NCI-H187 (cell line): ENCODE results near the gene TNS2.

ENCODE experiments used
- DNase-seq, 2 experiments: peaks; one replicate each; lab custom pipeline; 2025; lab: John Stamatoyannopoulos, UW

TNS2 gene

GRCh38 chr12:53068811-53069585 is 19.1 kb downstream of the TNS2 start:
- DNase-seq, result no peak

DNA sequence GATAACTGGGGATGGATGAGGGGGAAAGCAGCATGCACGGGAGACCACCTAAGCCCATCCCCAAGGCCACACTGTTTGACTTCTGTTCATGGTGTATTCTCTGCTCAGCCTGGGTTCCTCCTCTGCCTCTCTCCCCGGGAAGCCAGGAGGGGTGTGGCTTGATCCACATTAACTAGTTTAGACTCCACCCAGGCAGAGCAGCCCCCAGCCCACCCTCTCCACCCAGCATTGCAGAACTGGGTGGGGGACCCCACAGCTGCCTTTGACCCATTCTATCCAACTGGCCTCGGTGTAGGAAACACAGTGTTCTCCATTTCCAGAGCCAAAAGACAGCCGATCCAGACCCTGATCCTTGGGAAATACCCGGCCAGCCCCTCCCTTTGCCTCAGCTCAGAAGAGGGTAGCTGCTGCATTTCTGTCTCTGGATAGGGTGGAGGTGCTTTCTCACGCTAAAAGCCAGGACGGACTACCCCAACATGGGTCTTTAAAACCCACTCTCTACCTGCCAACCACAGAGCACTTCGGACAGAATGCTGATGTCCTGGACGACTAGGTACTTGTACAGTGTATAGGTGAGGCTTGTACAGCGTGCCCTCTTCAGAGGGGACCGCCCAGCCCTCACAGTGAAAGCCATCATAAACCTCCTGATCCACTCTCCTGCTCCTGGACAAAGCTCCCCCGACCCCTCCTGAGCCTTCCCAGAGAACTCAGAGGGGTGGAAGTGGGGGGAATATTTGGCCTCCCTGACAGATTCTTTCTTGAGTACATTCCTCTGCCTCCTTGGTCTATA is 20.0 kb downstream of the TNS2 start:
- no peak for DNase-seq

DNA sequence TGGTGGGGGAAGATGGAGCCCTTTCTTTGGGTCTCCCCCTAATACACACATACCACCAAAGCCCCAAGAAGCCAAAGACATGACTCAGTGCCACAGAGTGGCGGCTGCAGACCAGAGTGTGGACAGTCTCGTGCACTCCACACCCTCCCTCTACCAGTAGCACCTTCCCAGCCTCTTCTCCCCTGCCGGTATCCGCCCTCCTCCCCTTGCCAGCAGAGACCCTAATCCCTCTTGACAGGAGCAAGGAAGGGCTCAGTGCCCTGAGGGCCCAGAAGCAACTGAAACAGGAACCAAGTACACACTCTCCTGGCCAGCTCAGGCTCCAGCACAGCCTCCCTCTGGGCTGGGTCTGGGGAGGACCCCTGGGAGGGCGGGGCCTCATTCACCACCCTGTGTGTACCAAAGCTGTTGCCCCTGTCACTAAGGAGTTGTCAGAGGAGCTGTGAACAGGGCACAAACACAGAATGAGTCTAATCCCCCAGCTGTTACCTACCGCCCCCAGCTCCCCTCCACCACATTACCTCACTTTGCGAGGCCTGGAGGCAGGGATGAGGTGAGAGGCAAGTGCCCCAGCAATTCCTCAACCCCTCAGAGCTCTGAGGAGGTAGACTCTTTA is 21.1 kb downstream of the TNS2 start:
- DNase-seq, result no peak

- no peak for DNase-seq
Observed at GRCh38 chr12:53071591-53072551, 22.0 kb downstream of the TNS2 start.

DNA sequence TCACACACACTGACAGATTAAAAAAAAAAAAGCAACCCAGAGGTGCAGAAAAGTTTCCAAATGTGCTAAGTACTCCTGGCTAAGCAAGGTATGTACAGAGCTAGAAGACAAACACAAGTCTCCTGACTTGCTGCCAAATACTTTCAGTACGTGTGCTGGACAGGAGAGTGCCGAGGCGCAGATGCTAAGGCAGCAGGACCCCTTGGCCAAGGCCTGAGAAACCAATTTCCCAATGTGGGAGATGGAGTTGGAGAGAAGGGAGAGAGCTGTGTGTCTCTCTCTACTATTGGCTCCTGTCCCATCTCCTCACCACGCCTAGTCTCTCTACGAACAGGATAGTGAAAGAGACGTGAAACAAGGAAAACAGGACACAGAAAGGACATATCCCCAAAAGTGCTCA is 24.0 kb downstream of the TNS2 start:
- DNase-seq, result no peak

- DNase-seq, result no peak
Observed at GRCh38 chr12:53074283-53074998, 24.6 kb downstream of the TNS2 start.

DNA sequence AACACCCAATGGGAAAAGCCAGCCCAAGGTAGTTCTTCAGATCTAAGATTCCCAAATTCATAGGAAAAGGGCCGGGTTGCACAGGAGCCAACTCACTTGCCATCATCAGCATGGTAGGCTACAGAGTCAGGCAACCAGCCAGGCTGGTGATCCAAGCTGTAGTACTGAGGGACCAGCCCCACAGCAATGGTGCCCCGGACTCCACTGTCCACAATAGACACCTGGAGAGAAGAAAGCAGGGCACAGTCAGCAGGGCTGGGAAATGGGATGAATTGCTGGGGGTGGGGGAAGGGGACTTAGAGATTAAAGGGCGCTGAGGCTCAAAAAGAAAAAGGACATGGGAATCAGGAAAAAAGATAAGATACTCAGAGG is 25.1 kb downstream of the TNS2 start:
- DNase-seq, result no peak

DNA sequence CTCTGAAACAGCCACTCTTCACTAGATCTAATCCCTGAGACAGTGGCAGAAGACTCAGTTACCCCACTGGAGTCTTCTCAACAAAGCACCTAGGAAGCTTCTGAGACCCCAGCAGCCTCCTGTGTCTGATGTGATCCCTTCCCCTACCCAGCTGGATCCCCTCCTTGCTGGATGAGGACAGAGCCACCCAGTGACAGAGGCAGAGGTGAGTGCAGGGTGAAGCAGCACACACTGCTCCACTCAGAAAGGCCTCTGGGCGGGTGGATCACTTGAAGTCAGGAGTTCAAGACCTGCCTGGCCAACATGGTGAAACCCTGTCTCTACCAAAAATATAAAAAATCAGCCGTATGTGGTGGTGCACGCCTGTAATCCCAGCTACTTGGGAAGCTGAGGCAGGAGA is 26.6 kb downstream of the TNS2 start:
- no peak for DNase-seq

DNA sequence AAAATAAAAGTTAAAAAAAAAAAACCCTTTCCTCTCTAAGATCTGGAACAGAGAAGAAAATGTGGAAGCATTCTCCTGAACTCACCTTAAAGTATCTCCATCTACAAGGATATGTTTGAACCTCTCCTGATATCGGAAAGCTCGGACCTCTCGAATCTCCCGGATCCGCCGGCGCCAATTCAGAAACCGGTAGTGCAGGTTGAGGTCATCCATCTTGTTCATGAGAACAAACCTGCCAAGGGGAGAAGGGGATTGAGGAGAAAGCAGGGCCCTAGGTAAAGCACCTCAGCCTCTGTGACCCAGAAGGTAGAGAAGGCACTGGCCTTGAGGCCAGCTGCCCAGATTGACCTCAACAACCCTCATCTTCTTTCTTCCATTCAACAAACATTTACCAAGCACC is 27.2 kb downstream of the TNS2 start:
- DNase-seq, result no peak

- DNase-seq, result peak in 1 of 2 experiments; percentile 43
Observed at GRCh38 chr12:53078425-53079225, 28.8 kb downstream of the TNS2 start.

DNA sequence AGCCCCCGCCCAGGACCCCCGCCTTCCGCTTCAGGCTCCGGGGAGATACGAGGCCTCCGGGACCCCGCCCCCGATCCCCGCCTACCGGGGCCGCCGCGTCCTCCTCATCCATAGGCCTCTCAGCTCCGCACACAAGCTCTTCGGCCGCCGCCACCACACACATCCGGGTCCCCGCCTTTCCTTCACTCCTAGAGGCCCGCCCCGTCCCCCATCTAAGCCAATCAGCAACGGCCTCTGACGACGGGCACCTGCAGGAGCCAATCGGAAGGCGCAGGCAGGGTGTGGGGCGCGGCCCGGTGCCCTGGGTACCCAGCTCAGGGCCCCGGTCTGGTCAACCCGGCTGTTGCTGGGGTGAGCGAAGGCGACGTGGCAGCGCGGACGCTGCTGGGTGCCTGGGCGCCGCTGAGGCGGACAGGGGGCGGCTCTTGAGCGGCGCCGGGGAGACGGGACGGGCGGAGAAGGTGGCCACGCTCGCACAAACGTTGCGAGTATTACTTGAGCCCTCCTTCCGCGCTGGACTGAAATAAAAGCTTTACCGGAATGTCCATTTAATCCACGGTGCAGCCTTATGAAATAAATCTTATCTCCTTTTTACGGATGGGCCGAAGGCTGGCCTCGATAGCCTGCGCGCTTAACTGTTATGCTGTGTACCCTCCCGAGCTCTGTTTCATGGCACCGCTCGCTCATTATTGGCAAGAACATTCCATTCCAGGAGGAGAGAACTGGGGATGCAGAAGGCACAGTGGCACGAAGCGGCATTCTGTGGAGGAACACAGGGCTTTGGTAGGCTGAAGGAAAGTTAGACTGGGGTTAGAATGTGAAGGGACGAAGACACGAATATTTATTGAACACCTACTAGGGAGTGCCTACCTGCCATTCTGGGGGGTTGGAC is 29.6 kb downstream of the TNS2 start, which contains the start of gene SPRYD3:
SPRYD3 (minus strand) TSS at position 165 of the 892 bp plus-strand sequence; CDS start at position 108, 57 bp downstream.
- DNase-seq, result peak; percentile 91 to 98

DNA sequence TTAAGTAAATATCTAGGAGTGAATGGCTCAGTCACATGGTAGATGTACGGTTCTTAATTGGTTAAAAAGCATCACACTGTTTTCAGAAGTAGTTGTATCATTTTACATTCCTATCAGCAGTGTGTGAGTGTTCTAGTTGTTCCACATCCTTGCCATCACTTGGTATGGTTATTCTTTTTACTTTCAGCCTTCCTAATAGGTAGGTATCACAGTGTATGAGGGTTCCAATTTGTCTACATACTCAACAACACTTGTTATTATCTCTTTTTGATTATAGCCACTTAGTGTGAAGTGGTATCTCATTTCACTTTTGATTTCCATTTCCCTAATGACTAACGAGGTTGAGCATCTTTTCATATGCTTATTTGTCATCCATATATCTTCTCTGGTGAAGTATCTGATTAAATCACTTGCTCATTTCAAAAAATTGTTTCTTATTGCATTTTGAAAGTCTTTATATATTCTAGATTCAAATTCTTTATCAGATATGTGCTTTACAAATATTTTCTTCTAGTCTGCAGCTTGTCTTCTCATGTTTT is 32.8 kb downstream of the TNS2 start:
- DNase-seq, result no peak

DNA sequence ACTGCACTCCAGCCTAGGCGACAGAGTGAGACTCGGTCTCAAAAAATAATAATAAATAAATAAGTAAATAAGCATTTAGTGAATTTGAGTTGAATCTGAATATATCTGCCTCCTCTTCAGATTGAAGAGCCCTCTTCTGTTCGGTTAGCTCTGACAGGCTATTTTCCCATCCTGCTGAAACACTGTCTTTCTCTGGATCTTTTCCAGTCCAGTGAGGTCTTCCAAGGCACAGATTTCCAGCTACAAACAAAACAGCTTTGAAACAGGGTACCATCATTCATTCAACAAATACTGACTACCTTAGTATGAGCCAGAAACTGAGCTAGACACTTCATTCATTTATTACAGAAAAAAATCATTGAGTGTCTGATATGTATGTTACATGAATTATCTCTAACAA is 36.5 kb downstream of the TNS2 start:
- no peak for DNase-seq

DNA sequence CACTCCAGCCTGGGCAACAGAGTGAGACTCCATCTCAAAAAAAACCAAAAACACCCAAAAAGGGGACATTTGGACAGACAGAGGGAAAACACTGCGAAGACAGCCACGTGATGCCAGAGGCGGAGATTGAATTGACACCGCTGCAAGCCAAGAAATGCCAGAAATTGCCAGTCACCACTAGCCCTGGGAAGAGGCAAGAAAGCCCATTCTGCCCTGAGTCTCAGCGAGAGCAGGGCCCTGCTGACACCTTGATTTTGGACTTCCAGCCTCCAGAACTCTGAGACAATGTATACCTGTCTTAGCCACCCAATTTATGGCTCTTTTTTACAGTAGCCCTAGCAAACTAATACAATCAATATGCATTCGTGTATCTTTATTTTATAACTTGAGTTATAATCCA is 40.2 kb downstream of the TNS2 start:
- DNase-seq, result no peak

DNA sequence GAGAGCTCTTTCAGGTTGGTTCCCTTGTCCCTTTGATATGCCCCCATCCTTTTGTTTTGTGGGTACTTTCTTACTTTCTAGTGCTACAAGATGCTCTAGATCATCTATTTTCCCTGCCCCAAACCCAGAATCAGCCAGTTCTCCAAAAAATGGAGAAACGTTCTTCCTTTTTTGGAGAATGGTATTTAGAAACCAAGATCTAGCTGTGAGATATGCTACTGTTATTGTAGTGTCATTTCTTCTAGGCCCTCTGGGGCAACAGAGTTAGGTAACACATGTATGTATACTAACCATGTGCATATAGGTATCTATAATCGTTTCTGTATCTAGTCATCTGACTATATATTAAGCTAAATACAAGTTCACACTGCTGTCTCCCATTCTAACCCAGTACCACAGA is 40.7 kb downstream of the TNS2 start:
- no peak for DNase-seq

- DNase-seq, result no peak
Observed at GRCh38 chr12:53091756-53092155, 41.9 kb downstream of the TNS2 start.

- no peak for DNase-seq
Observed at GRCh38 chr12:53093777-53094393, 44.0 kb downstream of the TNS2 start.

DNA sequence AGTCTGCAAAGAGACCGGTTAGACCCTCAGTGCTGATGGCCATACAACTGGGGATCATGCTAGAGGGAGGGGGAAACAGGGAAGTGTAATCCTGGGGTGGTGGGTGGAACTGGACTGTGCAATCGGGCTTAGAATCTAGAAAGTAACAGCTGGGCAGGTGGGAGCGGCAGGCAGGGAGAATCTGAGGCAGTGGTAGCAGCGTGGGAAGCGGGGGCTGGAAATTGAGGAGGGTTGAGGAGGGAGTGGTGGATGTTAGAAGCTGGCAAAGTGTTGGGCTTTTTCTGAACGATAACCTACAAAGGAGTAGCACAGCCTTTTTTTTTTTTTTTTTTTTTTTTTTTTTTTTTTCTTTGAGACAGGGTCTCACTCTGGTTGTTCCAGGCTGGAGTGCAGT is 44.5 kb downstream of the TNS2 start:
- no peak for DNase-seq
